SW480 (cell line): Measurements from ENCODE around the gene CD151.

Source experiments
- DNase-seq: peaks from one replicate; pipeline ENCODE4 v3.0.0-alpha.2; 2016; ENCODE audit warnings: low spot score

The CD151 gene

GRCh38 chr11:829176-829846 lies 3.4 kb upstream of the CD151 start:
- no peak for DNase-seq

GRCh38 chr11:829847-830294 lies 2.9 kb upstream of the CD151 start:
- DNase-seq, result no peak

- peak; percentile 77 for DNase-seq
Observed at GRCh38 chr11:830295-831117, 2.2 kb upstream of the CD151 start.

GRCh38 chr11:831118-831864 lies 1.5 kb upstream of the CD151 start:
- no peak for DNase-seq

- DNase-seq, result no peak
Observed at GRCh38 chr11:831961-832528, 707 bp upstream of the CD151 start.

GRCh38 chr11:833114-833791 lies 501 bp downstream of the CD151 start:
- no peak for DNase-seq

GRCh38 chr11:833849-834311 lies 1.1 kb downstream of the CD151 start:
- no peak for DNase-seq

GRCh38 chr11:834371-835316 lies 1.9 kb downstream of the CD151 start:
- peak; percentile 90 for DNase-seq

GRCh38 chr11:836274-836673 lies 3.5 kb downstream of the CD151 start:
- DNase-seq, result no peak

- DNase-seq, result no peak
Observed at GRCh38 chr11:836700-837099, 3.9 kb downstream of the CD151 start.

- DNase-seq, result no peak
Observed at GRCh38 chr11:837189-837989, 4.6 kb downstream of the CD151 start.

- no peak for DNase-seq
Observed at GRCh38 chr11:837990-838307, 5.2 kb downstream of the CD151 start.

- no peak for DNase-seq
Observed at GRCh38 chr11:838441-839279, 5.9 kb downstream of the CD151 start.

GRCh38 chr11:839280-839623 lies 6.5 kb downstream of the CD151 start:
- DNase-seq, result no peak

- DNase-seq, result no peak
Observed at GRCh38 chr11:839875-840617, 7.3 kb downstream of the CD151 start.

GRCh38 chr11:841981-842369 lies 9.2 kb downstream of the CD151 start:
- no peak for DNase-seq

- DNase-seq, result peak; percentile 82
Observed at GRCh38 chr11:842370-843002, 9.7 kb downstream of the CD151 start, which contains the start of the genes POLR2L and TSPAN4. POLR2L (minus strand) TSS chr11:842529; CDS start chr11:842508, 21 bp downstream. TSPAN4 (plus strand) TSS chr11:842852; CDS start chr11:850305, 7,453 bp downstream.
